Tibial nerve (tissue), 4 donors: ENCODE data around the gene PIP5K1B.

Experiments
- EP300 ChIP-seq, 2 donors: sonication (generic); formaldehyde crosslinking; IDR thresholded peaks; one replicate each; pipeline ENCODE4 v1.6.1; 2017; ENCODE audit warnings: antibody characterized with exemption in 2 of 2, mild to moderate bottlenecking in 1 of 2
- POLR2A ChIP-seq, 2 donors: fragments of 450-650 bp; IDR thresholded peaks; one replicate each; pipeline ENCODE4 v1.6.1; 2017; ENCODE audit warnings: antibody characterized with exemption in 2 of 2, mild to moderate bottlenecking in 2 of 2, moderate library complexity in 2 of 2
- TF ChIP-seq, protein P1 (sequence below), 5 experiments: fragments of 200-600 bp in 3 of 5; fragments of 450-650 bp in 2 of 5; sonication (generic) in 3 of 5; IDR thresholded peaks; one replicate each; pipeline ENCODE4 v1.5.1; 2016 to 2019; ENCODE audit warnings: antibody characterized with exemption in 5 of 5, mild to moderate bottlenecking in 3 of 5, moderate library complexity in 2 of 5

DNA sequence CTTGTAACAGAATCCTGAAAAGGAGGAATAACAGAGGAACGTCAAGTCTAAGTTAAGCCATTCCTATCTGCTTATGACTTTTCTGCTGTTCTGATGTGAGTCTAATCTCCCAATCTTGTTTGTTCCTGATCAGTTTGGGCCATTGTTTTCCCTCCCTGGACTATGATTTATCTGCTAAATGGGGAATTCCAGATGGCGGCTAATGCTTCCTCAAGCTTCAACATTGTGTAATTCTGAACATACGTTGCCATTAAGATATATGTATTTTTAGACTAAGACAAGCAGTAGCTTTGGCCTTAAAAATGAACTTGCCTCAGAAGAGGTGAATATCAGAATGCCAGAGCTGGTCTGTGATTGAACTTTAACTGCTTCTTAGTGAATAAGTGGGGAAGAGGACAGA is 166.2 kb downstream of the PIP5K1B start:
- TF ChIP-seq POLR2A (IDR thresholded peaks at IDR 0.05): no peak
- TF ChIP-seq, protein P1, sequence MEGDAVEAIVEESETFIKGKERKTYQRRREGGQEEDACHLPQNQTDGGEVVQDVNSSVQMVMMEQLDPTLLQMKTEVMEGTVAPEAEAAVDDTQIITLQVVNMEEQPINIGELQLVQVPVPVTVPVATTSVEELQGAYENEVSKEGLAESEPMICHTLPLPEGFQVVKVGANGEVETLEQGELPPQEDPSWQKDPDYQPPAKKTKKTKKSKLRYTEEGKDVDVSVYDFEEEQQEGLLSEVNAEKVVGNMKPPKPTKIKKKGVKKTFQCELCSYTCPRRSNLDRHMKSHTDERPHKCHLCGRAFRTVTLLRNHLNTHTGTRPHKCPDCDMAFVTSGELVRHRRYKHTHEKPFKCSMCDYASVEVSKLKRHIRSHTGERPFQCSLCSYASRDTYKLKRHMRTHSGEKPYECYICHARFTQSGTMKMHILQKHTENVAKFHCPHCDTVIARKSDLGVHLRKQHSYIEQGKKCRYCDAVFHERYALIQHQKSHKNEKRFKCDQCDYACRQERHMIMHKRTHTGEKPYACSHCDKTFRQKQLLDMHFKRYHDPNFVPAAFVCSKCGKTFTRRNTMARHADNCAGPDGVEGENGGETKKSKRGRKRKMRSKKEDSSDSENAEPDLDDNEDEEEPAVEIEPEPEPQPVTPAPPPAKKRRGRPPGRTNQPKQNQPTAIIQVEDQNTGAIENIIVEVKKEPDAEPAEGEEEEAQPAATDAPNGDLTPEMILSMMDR (IDR thresholded peaks at IDR 0.05): no peak
- TF ChIP-seq EP300 (IDR thresholded peaks at IDR 0.05): no peak
